Keratinocyte (primary cell): Measurements from ENCODE around the gene PPARA.

ENCODE experiments used
- CTCF ChIP-seq, 3 experiments: IDR thresholded peaks in 1 of 3; conservative IDR thresholded peaks in 1 of 3; optimal IDR thresholded peaks in 1 of 3; 2 replicates in 2 of 3; 3 replicates in 1 of 3; pipeline versions ENCODE3 to v1.5.1; 2011; ENCODE audit warnings: low read length in 3 of 3, mild to moderate bottlenecking in 3 of 3, moderate library complexity in 2 of 3, control low read depth in 1 of 3, inconsistent platforms in 1 of 3; ENCODE audit not compliant: insufficient read depth in 2 of 3; ENCODE audit errors: extremely low read depth in 1 of 3
- EZH2 ChIP-seq: IDR thresholded peaks from one replicate; pipeline ENCODE4 v1.6.1; 2012; ENCODE audit warnings: inconsistent platforms, mild to moderate bottlenecking, low read length, moderate library complexity

- TF ChIP-seq CTCF (optimal IDR thresholded peaks at IDR 0.05 in 1 of 3, IDR thresholded peaks at IDR 0.05 in 1 of 3, conservative IDR thresholded peaks at IDR 0.05 in 1 of 3; ENCODE audit: extremely low read depth in 1 of 3, insufficient read depth in 2 of 3, low read length in 3 of 3) (no peak), EZH2 (no peak)
These were observed 137.8 kb downstream of the PPARA start for GRCh38 chr22:46287873-46288751.
